GM23338 (cell line): ENCODE measurements around the gene RC3H2. TPM values are rescaled to one million over a fixed set of nuclear protein-coding genes. Genes with fewer than 3 reads are reported as not detected.

Experiments
- ATAC-seq: fragments of 200-7000 bp; cut with Tn5 transposase; 3 replicates; pipeline ENCODE4 v1.9.1; 2020
- DNase-seq: peaks from one replicate; pipeline ENCODE4 v3.0.0-alpha.2; 2015; ENCODE audit warnings: low spot score
- H2AFZ ChIP-seq: fragments of 200-600 bp; sonication (generic); 2 replicates; pipeline ENCODE4 v1.8.0; 2016; ENCODE audit warnings: antibody characterized with exemption, mild to moderate bottlenecking, moderate library complexity
- H3F3A ChIP-seq: fragments of 200-600 bp; sonication (generic); replicated peaks from 2 replicates; pipeline ENCODE4 v1.8.0; 2017; ENCODE audit warnings: antibody characterized with exemption, mixed run types, low read depth
- H3K27ac ChIP-seq: fragments of 200-600 bp; sonication (generic); 2 replicates; pipeline ENCODE4 v1.6.1; 2016; ENCODE audit warnings: low read depth
- H3K27me3 ChIP-seq: fragments of 200-600 bp; sonication (generic); 2 replicates; pipeline ENCODE4 v1.8.0; 2016; ENCODE audit warnings: mild to moderate bottlenecking, mixed run types, moderate library complexity; ENCODE audit not compliant: insufficient read depth
- H3K36me3 ChIP-seq: fragments of 200-600 bp; sonication (generic); 2 replicates; pipeline ENCODE4 v1.8.0; 2016; ENCODE audit warnings: mild to moderate bottlenecking; ENCODE audit not compliant: insufficient read depth
- H3K4me1 ChIP-seq: fragments of 200-600 bp; sonication (generic); 2 replicates; pipeline ENCODE4 v1.8.0; 2016; ENCODE audit warnings: mild to moderate bottlenecking, moderate library complexity; ENCODE audit not compliant: insufficient read depth
- H3K4me2 ChIP-seq: fragments of 200-600 bp; sonication (generic); 2 replicates; pipeline ENCODE4 v1.7.1; 2017; ENCODE audit warnings: mixed run types
- H3K4me3 ChIP-seq: fragments of 200-600 bp; sonication (generic); 2 replicates; pipeline ENCODE4 v1.6.1; 2016; ENCODE audit warnings: mixed run types
- H3K79me2 ChIP-seq: fragments of 200-600 bp; sonication (generic); replicated peaks from 2 replicates; pipeline ENCODE4 v1.8.0; 2017; ENCODE audit warnings: mild to moderate bottlenecking; ENCODE audit not compliant: insufficient read depth
- H3K9me2 ChIP-seq: fragments of 200-600 bp; sonication (generic); 2 replicates; pipeline ENCODE4 v1.8.0; 2017; ENCODE audit not compliant: insufficient read depth
- H4K20me1 ChIP-seq: fragments of 200-600 bp; sonication (generic); replicated peaks from 2 replicates; pipeline ENCODE4 v1.8.0; 2017; ENCODE audit warnings: mild to moderate bottlenecking; ENCODE audit not compliant: insufficient read depth
- H3K27ac Mint-ChIP-seq: 2 replicates; pipeline ENCODE4 v1.8.0; 2020; ENCODE audit warnings: inconsistent platforms, mild to moderate bottlenecking, moderate library complexity, mixed read lengths
- H3K27me3 Mint-ChIP-seq: 3 replicates; pipeline ENCODE4 v1.8.0; 2022; ENCODE audit warnings: low read depth, mild to moderate bottlenecking, moderate library complexity, mixed read lengths, inconsistent platforms; ENCODE audit not compliant: insufficient read depth, poor library complexity
- H3K36me3 Mint-ChIP-seq: 3 replicates; pipeline ENCODE4 v1.8.0; 2021; ENCODE audit warnings: low read depth, mild to moderate bottlenecking, inconsistent platforms, moderate library complexity, mixed read lengths
- H3K4me1 Mint-ChIP-seq: 3 replicates; pipeline ENCODE4 v1.8.0; 2020; ENCODE audit warnings: mild to moderate bottlenecking, inconsistent platforms, mixed read lengths
- H3K4me3 Mint-ChIP-seq: 3 replicates; pipeline ENCODE4 v1.8.0; 2021; ENCODE audit warnings: moderate library complexity, mild to moderate bottlenecking, inconsistent platforms, mixed read lengths
- H3K9me3 Mint-ChIP-seq: 3 replicates; pipeline ENCODE4 v1.8.0; 2020; ENCODE audit warnings: moderate library complexity, mild to moderate bottlenecking, inconsistent platforms, mixed read lengths
- CREB1 ChIP-seq: fragments of 250-450 bp; sonication (Bioruptor Pico); IDR thresholded peaks from 2 replicates; pipeline ENCODE4 v1.5.0; 2020; ENCODE audit warnings: low read depth, mild to moderate bottlenecking, moderate library complexity
- ETS1 ChIP-seq: IDR thresholded peaks from 2 replicates; pipeline ENCODE4 v1.6.1; 2016; ENCODE audit warnings: antibody characterized with exemption
- EZH2 ChIP-seq: fragments of 200-600 bp; sonication (generic); IDR thresholded peaks from one replicate; pipeline ENCODE4 v1.8.0; 2017; ENCODE audit warnings: antibody characterized with exemption, mild to moderate bottlenecking, low read depth; ENCODE audit not compliant: unreplicated experiment
- EZH2phosphoT487 ChIP-seq: fragments of 200-600 bp; sonication (generic); IDR thresholded peaks from one replicate; pipeline ENCODE4 v1.8.1; 2018; ENCODE audit warnings: antibody characterized with exemption; ENCODE audit not compliant: unreplicated experiment
- JUNB ChIP-seq: IDR thresholded peaks from one replicate; pipeline ENCODE4 v1.6.1; 2016; ENCODE audit warnings: antibody characterized with exemption; ENCODE audit not compliant: unreplicated experiment
- POLR2AphosphoS5 ChIP-seq: IDR thresholded peaks from 2 replicates; pipeline ENCODE4 v1.6.1; 2016; ENCODE audit warnings: antibody characterized with exemption, low read depth
- STAT1 ChIP-seq: IDR thresholded peaks from one replicate; pipeline ENCODE4 v1.6.1; 2016; ENCODE audit warnings: antibody characterized with exemption; ENCODE audit not compliant: unreplicated experiment
- ZNF114 ChIP-seq: fragments of 250-450 bp; sonication (Bioruptor Pico); IDR thresholded peaks from 2 replicates; pipeline ENCODE4 v1.5.0; 2020; ENCODE audit warnings: mild to moderate bottlenecking, moderate library complexity
- ZNF331 ChIP-seq: fragments of 250-450 bp; sonication (Bioruptor Pico); IDR thresholded peaks from 2 replicates; pipeline ENCODE4 v1.5.0; 2020; ENCODE audit warnings: low read depth, mild to moderate bottlenecking, moderate library complexity
- polyA plus RNA-seq: library from polyadenylated mRNA; unstranded; fragments of >200 nt; fragmentation: Nextera tagmentation; extraction: Ambion mirVana; gene quantifications from 2 replicates; pipeline ENCODE4 v1.2.1, GENCODE V29; 2016
- total RNA-seq: library from RNA; depleted of rRNA; stranded (reverse); fragments of >200 nt; shearing (Covaris generic); gene quantifications from 2 replicates; pipeline ENCODE4 v1.2.3, GENCODE V29; 2014
- TF ChIP-seq, protein P1 (sequence below): fragments of 250-450 bp; sonication (Bioruptor Pico); IDR thresholded peaks from 2 replicates; pipeline ENCODE4 v1.5.0; 2020; ENCODE audit warnings: mild to moderate bottlenecking, moderate library complexity

The RC3H2 gene
- total and polyA plus RNA-seq, 2 experiments from 2014 or later: 24.9 to 37.5 TPM

- Histone ChIP-seq H3K4me2 (no peak overlapping the region), H3K27me3 (no peaks in the 10 kb centered on the region), H4K20me1 (peaks cover 6% of the 10 kb centered on the region; the same call in 1 of the 2 replicates), H3K36me3 (no peaks in the 10 kb centered on the region), H3K4me3 (no peak overlapping the region), H3K79me2 (peaks cover 90% of the 10 kb centered on the region), H3K4me1 (peaks cover 39% of the 10 kb centered on the region), H3K9me2 (no peaks in the 10 kb centered on the region), H2AFZ (no peak overlapping the region), H3K27ac (no peak overlapping the region), H3F3A (peaks cover 1% of the 10 kb centered on the region; the same call in 1 of the 2 replicates)
- Mint-ChIP-seq H3K27me3 (peaks cover 5% of the 10 kb centered on the region), H3K27ac (peak overlapping the region; percentile 38), H3K4me3 (no peak overlapping the region; the same call in 2 of the 3 replicates), H3K9me3 (no peaks in the 10 kb centered on the region; the same call in 2 of the 3 replicates), H3K36me3 (peaks cover 6% of the 10 kb centered on the region; the same call in 1 of the 3 replicates), H3K4me1 (peaks cover 52% of the 10 kb centered on the region)
- ATAC-seq: no peak
- no peak for TF ChIP-seq POLR2AphosphoS5
- no peak for TF ChIP-seq EZH2
- no peak for TF ChIP-seq ZNF331 (CRISPR knock-in tag)
- TF ChIP-seq EZH2phosphoT487: no peak
- no peak for TF ChIP-seq CREB1 (CRISPR knock-in tag)
- TF ChIP-seq STAT1: no peak
- no peak for TF ChIP-seq ETS1
- TF ChIP-seq, protein P1, sequence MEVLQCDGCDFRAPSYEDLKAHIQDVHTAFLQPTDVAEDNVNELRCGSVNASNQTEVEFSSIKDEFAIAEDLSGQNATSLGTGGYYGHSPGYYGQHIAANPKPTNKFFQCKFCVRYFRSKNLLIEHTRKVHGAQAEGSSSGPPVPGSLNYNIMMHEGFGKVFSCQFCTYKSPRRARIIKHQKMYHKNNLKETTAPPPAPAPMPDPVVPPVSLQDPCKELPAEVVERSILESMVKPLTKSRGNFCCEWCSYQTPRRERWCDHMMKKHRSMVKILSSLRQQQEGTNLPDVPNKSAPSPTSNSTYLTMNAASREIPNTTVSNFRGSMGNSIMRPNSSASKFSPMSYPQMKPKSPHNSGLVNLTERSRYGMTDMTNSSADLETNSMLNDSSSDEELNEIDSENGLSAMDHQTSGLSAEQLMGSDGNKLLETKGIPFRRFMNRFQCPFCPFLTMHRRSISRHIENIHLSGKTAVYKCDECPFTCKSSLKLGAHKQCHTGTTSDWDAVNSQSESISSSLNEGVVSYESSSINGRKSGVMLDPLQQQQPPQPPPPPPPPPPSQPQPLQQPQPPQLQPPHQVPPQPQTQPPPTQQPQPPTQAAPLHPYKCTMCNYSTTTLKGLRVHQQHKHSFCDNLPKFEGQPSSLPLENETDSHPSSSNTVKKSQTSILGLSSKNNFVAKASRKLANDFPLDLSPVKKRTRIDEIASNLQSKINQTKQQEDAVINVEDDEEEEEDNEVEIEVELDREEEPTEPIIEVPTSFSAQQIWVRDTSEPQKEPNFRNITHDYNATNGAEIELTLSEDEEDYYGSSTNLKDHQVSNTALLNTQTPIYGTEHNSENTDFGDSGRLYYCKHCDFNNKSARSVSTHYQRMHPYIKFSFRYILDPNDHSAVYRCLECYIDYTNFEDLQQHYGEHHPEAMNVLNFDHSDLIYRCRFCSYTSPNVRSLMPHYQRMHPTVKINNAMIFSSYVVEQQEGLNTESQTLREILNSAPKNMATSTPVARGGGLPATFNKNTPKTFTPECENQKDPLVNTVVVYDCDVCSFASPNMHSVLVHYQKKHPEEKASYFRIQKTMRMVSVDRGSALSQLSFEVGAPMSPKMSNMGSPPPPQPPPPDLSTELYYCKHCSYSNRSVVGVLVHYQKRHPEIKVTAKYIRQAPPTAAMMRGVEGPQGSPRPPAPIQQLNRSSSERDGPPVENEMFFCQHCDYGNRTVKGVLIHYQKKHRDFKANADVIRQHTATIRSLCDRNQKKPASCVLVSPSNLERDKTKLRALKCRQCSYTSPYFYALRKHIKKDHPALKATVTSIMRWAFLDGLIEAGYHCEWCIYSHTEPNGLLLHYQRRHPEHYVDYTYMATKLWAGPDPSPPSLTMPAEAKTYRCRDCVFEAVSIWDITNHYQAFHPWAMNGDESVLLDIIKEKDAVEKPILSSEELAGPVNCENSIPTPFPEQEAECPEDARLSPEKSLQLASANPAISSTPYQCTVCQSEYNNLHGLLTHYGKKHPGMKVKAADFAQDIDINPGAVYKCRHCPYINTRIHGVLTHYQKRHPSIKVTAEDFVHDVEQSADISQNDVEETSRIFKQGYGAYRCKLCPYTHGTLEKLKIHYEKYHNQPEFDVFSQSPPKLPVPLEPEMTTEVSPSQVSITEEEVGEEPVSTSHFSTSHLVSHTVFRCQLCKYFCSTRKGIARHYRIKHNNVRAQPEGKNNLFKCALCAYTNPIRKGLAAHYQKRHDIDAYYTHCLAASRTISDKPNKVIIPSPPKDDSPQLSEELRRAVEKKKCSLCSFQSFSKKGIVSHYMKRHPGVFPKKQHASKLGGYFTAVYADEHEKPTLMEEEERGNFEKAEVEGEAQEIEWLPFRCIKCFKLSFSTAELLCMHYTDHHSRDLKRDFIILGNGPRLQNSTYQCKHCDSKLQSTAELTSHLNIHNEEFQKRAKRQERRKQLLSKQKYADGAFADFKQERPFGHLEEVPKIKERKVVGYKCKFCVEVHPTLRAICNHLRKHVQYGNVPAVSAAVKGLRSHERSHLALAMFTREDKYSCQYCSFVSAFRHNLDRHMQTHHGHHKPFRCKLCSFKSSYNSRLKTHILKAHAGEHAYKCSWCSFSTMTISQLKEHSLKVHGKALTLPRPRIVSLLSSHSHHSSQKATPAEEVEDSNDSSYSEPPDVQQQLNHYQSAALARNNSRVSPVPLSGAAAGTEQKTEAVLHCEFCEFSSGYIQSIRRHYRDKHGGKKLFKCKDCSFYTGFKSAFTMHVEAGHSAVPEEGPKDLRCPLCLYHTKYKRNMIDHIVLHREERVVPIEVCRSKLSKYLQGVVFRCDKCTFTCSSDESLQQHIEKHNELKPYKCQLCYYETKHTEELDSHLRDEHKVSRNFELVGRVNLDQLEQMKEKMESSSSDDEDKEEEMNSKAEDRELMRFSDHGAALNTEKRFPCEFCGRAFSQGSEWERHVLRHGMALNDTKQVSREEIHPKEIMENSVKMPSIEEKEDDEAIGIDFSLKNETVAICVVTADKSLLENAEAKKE (CRISPR knock-in tag): no peak
- no peak for TF ChIP-seq ZNF114 (CRISPR knock-in tag)
- TF ChIP-seq JUNB: no peak
- DNase-seq: no peak
These were observed 40.1 kb upstream of the RC3H2 start for GRCh38 chr9:122944960-122945888.
